Omental fat pad (tissue), 4 donors: ENCODE data around the gene CREB3. TPM values are rescaled to one million over a fixed set of nuclear protein-coding genes. Genes with fewer than 3 reads are reported as not detected.
A peak's percentile ranks its signal among the peaks of the same experiment; 100 is the strongest.

Experiments
- ATAC-seq: fragments of 150-250 bp; one replicate; pipeline ENCODE4 v1.9.1; 2016; ENCODE audit warnings: mild to moderate bottlenecking, moderate library complexity; ENCODE audit not compliant: low FRiP score
- DNase-seq: peaks from one replicate; pipeline ENCODE4 v3.0.0-alpha.2; 2019; ENCODE audit warnings: low spot score
- CTCF ChIP-seq, 3 donors: fragments of 450-650 bp; IDR thresholded peaks; one replicate each; pipeline ENCODE4 v1.5.1; 2016 to 2017; ENCODE audit warnings: antibody characterized with exemption in 3 of 3, mild to moderate bottlenecking in 3 of 3, moderate library complexity in 2 of 3
- total RNA-seq, 4 donors: library from RNA; depleted of rRNA; stranded (reverse); fragments of >200 nt; gene quantifications; one replicate each; pipeline ENCODE4 v1.1.0, GENCODE V29; 2016

The CREB3 gene
- total RNA-seq, 4 donors from 2014 or later: 43.2 to 48.3 (median 45.8) TPM

GRCh38 chr9:35725362-35725761 is 7.1 kb upstream of the CREB3 start:
- ATAC-seq (no peak), DNase-seq (no peak)
- no peak for TF ChIP-seq CTCF (IDR thresholded peaks at IDR 0.05)

GRCh38 chr9:35726931-35727330 is 5.5 kb upstream of the CREB3 start:
- ATAC-seq: no peak
- no peak for TF ChIP-seq CTCF (IDR thresholded peaks at IDR 0.05)
- no peak for DNase-seq

- no peak for TF ChIP-seq CTCF (IDR thresholded peaks at IDR 0.05)
- ATAC-seq: no peak
- DNase-seq: no peak
These were observed 4.8 kb upstream of the CREB3 start for GRCh38 chr9:35727676-35728040.

- no peak for DNase-seq
- no peak for TF ChIP-seq CTCF (IDR thresholded peaks at IDR 0.05)
- peak; percentile 50 for ATAC-seq
These were observed 4.2 kb upstream of the CREB3 start for GRCh38 chr9:35728041-35728971.

- DNase-seq (no peak), ATAC-seq (no peak)
- no peak for TF ChIP-seq CTCF (IDR thresholded peaks at IDR 0.05)
These were observed 3.4 kb upstream of the CREB3 start for GRCh38 chr9:35729101-35729500.

GRCh38 chr9:35729700-35730485 is 2.6 kb upstream of the CREB3 start:
- ATAC-seq (no peak), DNase-seq (no peak)
- TF ChIP-seq CTCF (IDR thresholded peaks at IDR 0.05): no peak
